HepG2 (cell line): ENCODE data around the gene FDXR. TPM values are rescaled to one million over a fixed set of nuclear protein-coding genes. Genes with fewer than 3 reads are reported as not detected.

Experiments used
- ATAC-seq: fragments of 200-7000 bp; cut with Tn5 transposase; 3 replicates; pipeline ENCODE4 v1.9.1; 2020; ENCODE audit warnings: mild to moderate bottlenecking, moderate library complexity
- BruUV-seq: library from RNA; stranded (reverse); fragments of 400-500 nt; replicated peaks from 2 replicates; lab custom pipeline; 2021; lab: Mats Ljungman, UMichigan
- CTCF ChIA-PET: fragments of 300-600 bp; formaldehyde crosslinking; extraction: SDS; loops from one replicate; lab custom pipeline; 2021; ENCODE audit warnings: low total read pairs, inconsistent platforms, low intra/inter-chr PET ratio; lab: Yijun Ruan, JAX
- POLR2A ChIA-PET: fragments of 350-600 bp; sonication (Branson Sonifier 250); formaldehyde crosslinking; loops from one replicate; lab custom pipeline; 2020; ENCODE audit warnings: antibody characterized with exemption, inconsistent platforms; lab: Yijun Ruan, JAX
- DNase-seq: peaks from one replicate; pipeline ENCODE4 v3.0.0-alpha.2; 2015; ENCODE audit warnings: low spot score
- FAIRE-seq: peaks from 3 replicates; lab custom pipeline; 2011; peaks lifted over from hg19 to GRCh38; lab: Jason Lieb, UNC
- H2AFZ ChIP-seq: one replicate; pipeline ENCODE4 v1.6.1; 2011; ENCODE audit warnings: low read length, inconsistent platforms
- H3K27ac ChIP-seq: fragments of 300-600 bp; 3 replicates; pipeline ENCODE4 v1.8.0; 2011; ENCODE audit warnings: mixed run types, mild to moderate bottlenecking, mixed read lengths, low read length, inconsistent platforms; ENCODE audit not compliant: insufficient read depth; ENCODE audit errors: extremely low read length
- H3K27me3 ChIP-seq, 2 experiments: fragments of 200-600 bp in 1 of 2; 2 replicates in 1 of 2; 3 replicates in 1 of 2; pipeline versions ENCODE4 v1.6.0 to v1.8.0; 2011; ENCODE audit warnings: low read length in 2 of 2, mild to moderate bottlenecking in 2 of 2, moderate library complexity in 2 of 2, inconsistent platforms in 1 of 2; ENCODE audit not compliant: insufficient read depth in 2 of 2, control insufficient read depth in 1 of 2
- H3K36me3 ChIP-seq, 2 experiments: fragments of 200-600 bp in 1 of 2; replicated peaks in 1 of 2; 2 replicates in 1 of 2; 3 replicates in 1 of 2; pipeline versions ENCODE4 v1.5.1 to v1.8.0; 2011; ENCODE audit warnings: low read length in 2 of 2, inconsistent platforms in 1 of 2; ENCODE audit not compliant: insufficient read depth in 2 of 2, control insufficient read depth in 1 of 2
- H3K4me1 ChIP-seq: 2 replicates; pipeline ENCODE4 v1.5.1; 2012; ENCODE audit warnings: low read length, inconsistent platforms; ENCODE audit not compliant: insufficient read depth
- H3K4me2 ChIP-seq: 2 replicates; pipeline ENCODE4 v1.6.0; 2011; ENCODE audit warnings: low read depth, low read length, inconsistent platforms
- H3K4me3 ChIP-seq, 3 experiments: fragments of 200-600 bp in 1 of 3; sonication (generic), shearing (Covaris generic) in 1 of 3; replicated peaks in 1 of 3; 2 replicates each; pipeline ENCODE4 v1.5.1; 2011 to 2016; ENCODE audit warnings: low read length in 3 of 3, inconsistent platforms in 2 of 3, low read depth in 2 of 3, mild to moderate bottlenecking in 2 of 3, control low read depth in 1 of 3, mixed read lengths in 1 of 3; ENCODE audit not compliant: insufficient read depth in 1 of 3
- H3K79me2 ChIP-seq: one replicate; pipeline ENCODE4 v1.6.1; 2011; ENCODE audit warnings: low read length, inconsistent platforms; ENCODE audit not compliant: insufficient read depth
- H3K9ac ChIP-seq: 2 replicates; pipeline ENCODE4 v1.6.0; 2011; ENCODE audit warnings: mild to moderate bottlenecking, low read depth, low read length, inconsistent platforms; ENCODE audit not compliant: insufficient read depth
- H3K9me3 ChIP-seq: 2 replicates; pipeline ENCODE4 v1.5.1; 2012; ENCODE audit warnings: mild to moderate bottlenecking, low read length
- H4K20me1 ChIP-seq: 2 replicates; pipeline ENCODE4 v1.6.0; 2011; ENCODE audit warnings: inconsistent platforms, mild to moderate bottlenecking, low read length, moderate library complexity; ENCODE audit not compliant: insufficient read depth
- ATRX ChIP-seq: sonication (generic); formaldehyde crosslinking; IDR thresholded peaks from 2 replicates; pipeline ENCODE4 v1.4.0; 2020; ENCODE audit warnings: missing genetic modification reagents, borderline replicate concordance
- CBX5 ChIP-seq: sonication (generic); formaldehyde crosslinking; IDR thresholded peaks from 2 replicates; pipeline ENCODE4 v1.4.0; 2020; ENCODE audit warnings: missing genetic modification reagents, borderline replicate concordance
- FLYWCH1 ChIP-seq: sonication (generic); formaldehyde crosslinking; IDR thresholded peaks from 2 replicates; pipeline ENCODE4 v1.8.1; 2023; ENCODE audit warnings: mild to moderate bottlenecking, missing genetic modification reagents
- GATAD1 ChIP-seq: IDR thresholded peaks from 2 replicates; pipeline ENCODE4 v1.6.1; 2016; ENCODE audit warnings: missing genetic modification reagents, missing compliant biosample characterization
- HES4 ChIP-seq: sonication (generic); formaldehyde crosslinking; IDR thresholded peaks from 2 replicates; pipeline ENCODE4 v1.9.0; 2021; ENCODE audit warnings: mild to moderate bottlenecking, missing genetic modification reagents, borderline replicate concordance
- SIX1 ChIP-seq: sonication (generic); formaldehyde crosslinking; IDR thresholded peaks from 2 replicates; pipeline ENCODE4 v1.4.0; 2020; ENCODE audit warnings: missing genetic modification reagents, borderline replicate concordance
- SOX5 ChIP-seq: IDR thresholded peaks from 2 replicates; pipeline ENCODE4 v1.6.1; 2016; ENCODE audit warnings: borderline replicate concordance
- ZMYM3 ChIP-seq: sonication (generic); formaldehyde crosslinking; IDR thresholded peaks from 2 replicates; pipeline ENCODE4 v1.5.1; 2020; ENCODE audit warnings: mild to moderate bottlenecking, missing genetic modification reagents
- ZNF292 ChIP-seq: sonication (generic); formaldehyde crosslinking; IDR thresholded peaks from 2 replicates; pipeline ENCODE4 v1.8.1; 2022; ENCODE audit warnings: mild to moderate bottlenecking, low read depth, missing genetic modification reagents, borderline replicate concordance
- ZNF629 ChIP-seq: sonication (generic); formaldehyde crosslinking; conservative IDR thresholded peaks from 2 replicates; pipeline ENCODE4 v1.5.0; 2020; ENCODE audit warnings: missing genetic modification reagents
- ZNF670 ChIP-seq: sonication (generic); formaldehyde crosslinking; IDR thresholded peaks from 2 replicates; pipeline ENCODE4 v1.8.0; 2022; ENCODE audit warnings: mild to moderate bottlenecking, missing genetic modification reagents, borderline replicate concordance
- ZNF788 ChIP-seq: sonication (generic); formaldehyde crosslinking; IDR thresholded peaks from 2 replicates; pipeline ENCODE4 v1.5.0; 2020; ENCODE audit warnings: mild to moderate bottlenecking, missing genetic modification reagents, borderline replicate concordance
- ZNF883 ChIP-seq: sonication (generic); formaldehyde crosslinking; IDR thresholded peaks from 2 replicates; pipeline ENCODE4 v1.5.1; 2020; ENCODE audit warnings: mild to moderate bottlenecking, missing genetic modification reagents; ENCODE audit errors: not compliant biosample characterization
- ZSCAN22 ChIP-seq: sonication (generic); formaldehyde crosslinking; IDR thresholded peaks from 2 replicates; pipeline ENCODE4 v1.4.0; 2020; ENCODE audit warnings: mild to moderate bottlenecking, missing genetic modification reagents
- ZSCAN31 ChIP-seq: sonication (generic); formaldehyde crosslinking; IDR thresholded peaks from 2 replicates; pipeline ENCODE4 v1.5.0; 2020; ENCODE audit warnings: low read depth, mild to moderate bottlenecking, missing genetic modification reagents
- WGBS: methylation state at CpG from one replicate; pipeline ENCODE4 v1.1.6; 2017; ENCODE audit warnings: low lambda C conversion rate; 5-methylcytosine and 5-hydroxymethylcytosine counted together
- in situ Hi-C: cut with HindIII; loops from 2 replicates; pipeline ENCODE4 v1.10.0; 2017; ENCODE audit warnings: low pct_unique_long_range_greater_than_20kb; ENCODE audit not compliant: extremely low pct_ligation_motif_present
- intact Hi-C: fragments of 100-400 bp; cut with micrococcal nuclease; formaldehyde crosslinking; loops from one replicate; pipeline ENCODE4 v1.10.0; 2022; ENCODE audit not compliant: unreplicated experiment
- polyA plus RNA-seq, 8 experiments: library from polyadenylated mRNA; depleted of rRNA in 3 of 8; stranded (reverse) in 7 of 8; unstranded in 1 of 8; fragments of >200 nt; fragmentation: Illumina TruSeq in 4 of 8; extraction: Trizol in 4 of 8; gene quantifications; 2 replicates each; pipeline versions ENCODE4 v1.2.1 to v1.2.3, GENCODE V29; 2011 to 2016; ENCODE audit warnings: low read depth in 4 of 8, missing spikeins in 1 of 8, mixed read lengths in 1 of 8; ENCODE audit not compliant: insufficient read depth in 1 of 8
- total RNA-seq, 5 experiments: library from RNA; depleted of rRNA; stranded (reverse); fragments of >200 nt; fragmentation: Illumina TruSeq; extraction: Trizol; gene quantifications; 2 replicates each; pipeline ENCODE4 v1.2.3, GENCODE V29; 2016; ENCODE audit warnings: low read depth in 1 of 5
- TF ChIP-seq, protein P1 (sequence below): sonication (generic); formaldehyde crosslinking; IDR thresholded peaks from 2 replicates; pipeline ENCODE4 v1.4.0; 2020; ENCODE audit warnings: missing genetic modification reagents

Gene FDXR
- total and polyA plus RNA-seq, 2 of the 13 experiments (the other 11 are each of a cell fraction or from before 2014, with no cell fraction given): 23.4 to 116 TPM

DNA sequence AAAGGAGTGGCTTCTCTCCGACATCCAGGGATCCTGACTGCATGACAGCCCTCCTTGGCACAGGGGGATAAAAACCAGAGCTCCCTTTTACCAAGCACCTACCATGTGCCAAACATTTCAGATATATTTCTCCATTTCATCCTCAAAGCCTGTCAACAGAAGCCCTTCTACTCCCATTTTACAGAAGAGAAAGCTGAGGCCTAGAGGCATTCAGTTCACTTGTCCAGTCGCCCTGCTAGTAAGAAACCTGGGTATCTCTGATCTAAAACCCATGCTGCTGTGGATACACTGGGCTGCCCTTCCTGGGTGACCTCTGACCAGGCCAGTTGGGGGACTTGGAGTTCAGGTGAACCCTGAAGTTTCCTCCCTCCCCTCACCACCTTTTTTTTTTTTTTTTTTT, 5.9 kb upstream of the FDXR start:
- CTCF ChIA-PET: no interaction called here
- no peaks in the 10 kb centered on the region for H3K9me3 ChIP-seq
- H3K27ac ChIP-seq: no peak overlapping the region
- H3K4me1 ChIP-seq: peaks cover 51% of the 10 kb centered on the region
- FAIRE-seq (no peak), DNase-seq (no peak), ATAC-seq (no peak)
- H2AFZ ChIP-seq: no peak overlapping the region
- POLR2A ChIA-PET: interaction anchor here (2.0 kb wide), 1 partner anchor 129 kb away, joined by 6 read pairs; no protein-coding TSS in a partner anchor
- H4K20me1 ChIP-seq: no peaks in the 10 kb centered on the region
- no peak overlapping the region for H3K4me3 ChIP-seq
- 19% methylated on average over 2 of the region's 2 CpGs for WGBS
- in situ Hi-C loops: no loop called here
- no peak overlapping the region for H3K4me2 ChIP-seq
- H3K36me3 ChIP-seq: no peaks in the 10 kb centered on the region
- TF ChIP-seq ZNF629 (CRISPR knock-in tag) (peak; percentile 73), ZSCAN31 (no peak), ZMYM3 (0 out of 2 replicates have a peak, but pooled peaks have one; percentile 12), FLYWCH1 (no peak)
- peaks cover 7 to 50% of the 10 kb centered on the region in 2 experiments; a peak in 4 of 5 replicates for H3K27me3 ChIP-seq
- no peaks in the 10 kb centered on the region for H3K79me2 ChIP-seq
- BruUV-seq: no TSS peak
- no peak overlapping the region for H3K9ac ChIP-seq
- intact Hi-C loops: no loop called here

DNA sequence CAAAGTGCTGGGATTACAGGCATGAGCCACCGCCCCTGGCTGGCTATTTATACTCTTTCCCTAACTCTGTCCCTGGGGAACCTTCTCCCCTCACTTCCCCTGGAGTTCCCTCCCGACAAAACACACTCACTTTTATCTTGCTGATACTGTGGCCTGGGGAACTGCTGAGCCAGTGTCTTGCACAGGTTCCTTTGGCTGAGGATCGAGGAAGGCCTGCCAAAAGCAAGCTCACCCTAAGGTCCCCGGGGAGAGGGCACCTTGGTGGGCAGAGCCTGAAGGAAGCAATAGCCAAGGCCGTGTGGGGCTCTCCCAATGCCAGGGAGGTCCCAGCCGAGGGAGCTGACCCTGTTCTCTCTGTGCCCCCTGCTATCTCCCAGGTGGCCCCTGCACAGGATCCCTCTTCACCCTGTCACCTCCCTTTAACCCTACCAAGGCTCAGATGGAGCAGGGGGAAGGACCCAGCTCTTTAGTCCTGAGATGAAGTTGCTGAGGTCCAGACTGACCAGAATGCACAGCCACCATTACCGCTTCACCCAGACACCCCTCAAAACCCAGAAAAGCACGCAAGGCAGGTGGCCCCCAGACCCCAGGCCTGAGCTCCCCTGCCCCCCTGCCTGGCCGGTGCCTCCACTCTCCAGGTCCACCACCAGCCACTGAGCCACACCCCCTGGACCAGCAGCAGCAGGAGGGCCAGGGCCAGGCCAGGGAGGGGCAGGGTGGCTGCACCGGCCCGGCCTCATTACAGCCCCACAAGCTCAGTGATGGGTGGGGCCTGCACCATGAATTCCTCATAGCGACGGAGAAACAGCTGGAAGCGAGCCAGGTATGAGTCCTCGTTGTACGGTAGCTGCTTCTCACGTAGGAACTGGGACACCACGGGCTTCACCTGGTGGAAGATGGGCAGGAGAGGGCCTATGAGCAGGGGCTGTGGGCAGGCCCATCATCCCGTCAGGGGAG, 5.1 kb upstream of the FDXR start:
- Histone ChIP-seq H3K9me3 (no peaks in the 10 kb centered on the region), H4K20me1 (no peaks in the 10 kb centered on the region), H3K27me3 (peaks cover 7 to 46% of the 10 kb centered on the region in 2 experiments; a peak in 4 of 5 replicates), H3K4me1 (peaks cover 51% of the 10 kb centered on the region), H2AFZ (no peak overlapping the region), H3K4me3 (peak overlapping the region in 1 of 3 experiments; percentile 11; a peak in 1 of 6 replicates), H3K79me2 (no peaks in the 10 kb centered on the region), H3K4me2 (peak overlapping the region; percentile 31), H3K9ac (no peak overlapping the region), H3K36me3 (no peaks in the 10 kb centered on the region), H3K27ac (no peak overlapping the region)
- no peak; the same call in 2 of the 3 replicates for ATAC-seq
- BruUV-seq: no TSS peak
- in situ Hi-C loops: no loop called here
- WGBS: 19% methylated on average over 10 of the region's 19 CpGs
- FAIRE-seq: no peak
- POLR2A ChIA-PET: interaction anchor here (0.7 to 2.0 kb wide), 3 partner anchors 16 to 141 kb away, joined by 3 to 8 read pairs (median 6); partner anchors contain the start of gene RAB37
- intact Hi-C loops: no loop called here
- CTCF ChIA-PET: no interaction called here
- peak; percentile 62 for DNase-seq
- TF ChIP-seq, protein P1, sequence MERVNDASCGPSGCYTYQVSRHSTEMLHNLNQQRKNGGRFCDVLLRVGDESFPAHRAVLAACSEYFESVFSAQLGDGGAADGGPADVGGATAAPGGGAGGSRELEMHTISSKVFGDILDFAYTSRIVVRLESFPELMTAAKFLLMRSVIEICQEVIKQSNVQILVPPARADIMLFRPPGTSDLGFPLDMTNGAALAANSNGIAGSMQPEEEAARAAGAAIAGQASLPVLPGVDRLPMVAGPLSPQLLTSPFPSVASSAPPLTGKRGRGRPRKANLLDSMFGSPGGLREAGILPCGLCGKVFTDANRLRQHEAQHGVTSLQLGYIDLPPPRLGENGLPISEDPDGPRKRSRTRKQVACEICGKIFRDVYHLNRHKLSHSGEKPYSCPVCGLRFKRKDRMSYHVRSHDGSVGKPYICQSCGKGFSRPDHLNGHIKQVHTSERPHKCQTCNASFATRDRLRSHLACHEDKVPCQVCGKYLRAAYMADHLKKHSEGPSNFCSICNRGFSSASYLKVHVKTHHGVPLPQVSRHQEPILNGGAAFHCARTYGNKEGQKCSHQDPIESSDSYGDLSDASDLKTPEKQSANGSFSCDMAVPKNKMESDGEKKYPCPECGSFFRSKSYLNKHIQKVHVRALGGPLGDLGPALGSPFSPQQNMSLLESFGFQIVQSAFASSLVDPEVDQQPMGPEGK (CRISPR knock-in tag): peak; percentile 39; the same call in 1 of the 2 replicates
- TF ChIP-seq ZNF292 (no peak), SOX5 (CRISPR knock-in tag) (no peak), HES4 (CRISPR knock-in tag) (0 out of 2 replicates have a peak, but pooled peaks have one; percentile 35), ATRX (CRISPR knock-in tag) (no peak), GATAD1 (no peak), ZNF883 (peak; percentile 18), SIX1 (no peak), ZNF788 (CRISPR knock-in tag) (no peak), CBX5 (CRISPR knock-in tag) (no peak), ZNF670 (CRISPR knock-in tag) (no peak), ZSCAN22 (CRISPR knock-in tag) (no peak)
